T-cell (primary cell): ENCODE measurements around the gene TUB. TPM values are rescaled to one million over a fixed set of nuclear protein-coding genes. Genes with fewer than 3 reads are reported as not detected.

ENCODE experiments used
- ATAC-seq, 4 experiments: fragments of 200-7000 bp in 3 of 4; fragments of 150-1000 bp in 1 of 4; cut with Tn5 transposase; replicated peaks in 1 of 4; 1 replicate in 3 of 4; 2 replicates in 1 of 4; pipeline ENCODE4 v1.10.0; 2021; ENCODE audit warnings: moderate library complexity in 3 of 4, mild to moderate bottlenecking in 2 of 4, moderate number of reproducible peaks in 1 of 4
- CTCF ChIA-PET, 2 donors: fragments of 300-600 bp; sonication (Branson Sonifier 250); formaldehyde crosslinking; loops; one replicate each; lab custom pipeline; 2022; ENCODE audit warnings: antibody characterized with exemption in 2 of 2; lab: Charles Lee
- POLR2A ChIA-PET, 2 donors: fragments of 300-600 bp; sonication (Branson Sonifier 250); formaldehyde crosslinking; loops; one replicate each; lab custom pipeline; 2022; ENCODE audit warnings: antibody characterized with exemption in 2 of 2; lab: Charles Lee
- DNase-seq, 35 experiments: peaks; one replicate each; pipeline versions ENCODE4 v3.0.0 to v3.0.0-alpha.2; 2013 to 2023
- H3K27ac ChIP-seq: one replicate; pipeline ENCODE4 v1.5.1; 2013; ENCODE audit warnings: low read length
- H3K27me3 ChIP-seq, 2 experiments: replicated peaks in 1 of 2; 1 replicate in 1 of 2; 2 replicates in 1 of 2; pipeline versions ENCODE4 v1.6.1 to v1.7.0; 2013; ENCODE audit warnings: low read length in 1 of 2, mixed read lengths in 1 of 2; ENCODE audit not compliant: control insufficient read depth in 2 of 2, insufficient read depth in 2 of 2; ENCODE audit errors: extremely low read depth in 1 of 2
- H3K36me3 ChIP-seq, 2 donors: 1 replicate in 1 of 2; 2 replicates in 1 of 2; pipeline versions ENCODE4 v1.6.1 to v1.7.0; 2013; ENCODE audit warnings: low read length in 1 of 2; ENCODE audit not compliant: control insufficient read depth in 2 of 2, insufficient read depth in 1 of 2; ENCODE audit errors: extremely low read depth in 1 of 2
- H3K4me1 ChIP-seq, 2 experiments: 1 replicate in 1 of 2; 2 replicates in 1 of 2; pipeline versions ENCODE4 v1.6.1 to v1.7.0; 2013; ENCODE audit warnings: low read length in 2 of 2, mixed read lengths in 1 of 2; ENCODE audit not compliant: insufficient read depth in 2 of 2, control insufficient read depth in 1 of 2; ENCODE audit errors: extremely low read depth in 1 of 2
- H3K4me3 ChIP-seq, 2 donors: 1 replicate in 1 of 2; 2 replicates in 1 of 2; pipeline versions ENCODE4 v1.5.1 to v1.7.0; 2013; ENCODE audit warnings: mild to moderate bottlenecking in 2 of 2, low read length in 1 of 2, moderate library complexity in 1 of 2; ENCODE audit not compliant: control insufficient read depth in 1 of 2; ENCODE audit errors: extremely low read depth in 1 of 2
- H3K9me3 ChIP-seq: 2 replicates; pipeline ENCODE4 v1.7.0; 2013
- H3K27ac Mint-ChIP-seq, 2 donors: one replicate each; pipeline ENCODE4 v1.8.0; 2020 to 2021; ENCODE audit warnings: mild to moderate bottlenecking in 2 of 2, mixed read lengths in 2 of 2
- H3K27me3 Mint-ChIP-seq, 2 donors: one replicate each; pipeline ENCODE4 v1.8.0; 2021 to 2022; ENCODE audit warnings: mixed read lengths in 2 of 2
- H3K36me3 Mint-ChIP-seq: one replicate; pipeline ENCODE4 v1.8.0; 2021; ENCODE audit warnings: mixed read lengths
- H3K4me1 Mint-ChIP-seq, 3 donors: one replicate each; pipeline ENCODE4 v1.8.0; 2020 to 2022; ENCODE audit warnings: mixed read lengths in 3 of 3, mild to moderate bottlenecking in 1 of 3
- H3K4me3 Mint-ChIP-seq, 3 donors: one replicate each; pipeline ENCODE4 v1.8.0; 2020 to 2022; ENCODE audit warnings: mild to moderate bottlenecking in 3 of 3, mixed read lengths in 3 of 3, moderate library complexity in 3 of 3
- H3K9me3 Mint-ChIP-seq, 3 donors: one replicate each; pipeline ENCODE4 v1.8.0; 2020 to 2022; ENCODE audit warnings: mixed read lengths in 3 of 3
- WGBS: methylation state at CpG from one replicate; pipeline ENCODE4 v1.1.5; 2013; ENCODE audit warnings: missing lambda C conversion rate; ENCODE audit not compliant: insufficient coverage; 5-methylcytosine and 5-hydroxymethylcytosine counted together
- total RNA-seq, 35 experiments: library from RNA in 6 of 35; stranded (reverse) in 6 of 35; fragments of 120-200 nt in 1 of 35; gene quantifications; one replicate each; pipeline versions ENCODE4 v1.2.1 to v1.2.4 and lab custom pipeline; 2013 to 2026

The TUB gene
- total RNA-seq, 5 donors from 2014 or later (not counting 1 experiment from before 2014, with no cell fraction given), result 0.05 to 0.33 (median 0.19) TPM

GRCh38 chr11:8033305-8034105 is 47.5 kb upstream of the TUB start:
- DNase-seq, result peak in 29 of 35 experiments; percentile 7 to 69 (median 26)
- H3K27ac ChIP-seq, result no peak overlapping the region
- no peaks in the 10 kb centered on the region for H3K9me3 Mint-ChIP-seq
- ATAC-seq, result peak; percentile 68 to 80 (median 76)
- no peaks in the 10 kb centered on the region for H3K9me3 ChIP-seq
- H3K4me1 Mint-ChIP-seq, result peaks cover 6 to 8% (median 6%) of the 10 kb centered on the region in 3 donors
- no peak overlapping the region for H3K4me3 ChIP-seq
- H3K27me3 Mint-ChIP-seq, result peaks cover 30 to 37% of the 10 kb centered on the region in 2 donors
- no peak overlapping the region for H3K27ac Mint-ChIP-seq
- 46% methylated on average over 15 of the region's 19 CpGs for WGBS
- CTCF ChIA-PET, result interaction anchor here (0.5 to 4.8 kb wide), 12 partner anchors 17 to 1068 kb away, joined by 3 to 75 read pairs (median 5); partner anchors contain the start of gene EIF3F (in 1 of the 2)
- H3K27me3 ChIP-seq, result peaks cover 0 to 58% of the 10 kb centered on the region in 2 experiments
- peaks cover 0 to 9% of the 10 kb centered on the region in 2 experiments for H3K4me1 ChIP-seq
- no peaks in the 10 kb centered on the region for H3K36me3 ChIP-seq
- POLR2A ChIA-PET, result no interaction called here
- H3K4me3 Mint-ChIP-seq, result peak overlapping the region in 2 of 3 donors; percentile 29 to 41
- H3K36me3 Mint-ChIP-seq, result no peaks in the 10 kb centered on the region

DNA sequence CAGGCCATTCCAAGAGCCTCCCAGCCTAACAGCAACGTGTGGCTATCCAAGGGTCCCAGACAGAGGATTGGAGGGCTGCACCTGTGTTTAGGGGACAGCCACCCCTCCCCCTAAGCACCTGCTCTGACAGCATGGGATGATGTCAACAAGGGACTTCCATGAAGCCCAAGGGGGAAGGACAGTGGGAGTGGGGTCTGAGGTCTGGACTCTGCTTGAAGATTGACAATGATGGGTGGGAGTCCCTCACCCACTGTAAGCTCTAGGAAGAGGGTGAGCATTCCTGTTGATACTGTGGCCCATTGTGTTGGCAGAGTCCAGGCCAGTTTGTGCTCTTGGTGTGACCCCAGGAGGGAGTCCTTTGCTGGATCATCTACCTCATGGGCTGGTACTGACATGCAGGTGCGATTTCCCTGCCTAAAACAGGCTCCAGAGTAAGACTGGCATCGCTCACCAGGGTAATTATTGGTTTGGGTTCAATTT is 46.9 kb upstream of the TUB start:
- Mint-ChIP-seq H3K36me3 (no peaks in the 10 kb centered on the region), H3K27me3 (peaks cover 30 to 37% of the 10 kb centered on the region in 2 donors), H3K27ac (no peak overlapping the region), H3K9me3 (no peaks in the 10 kb centered on the region), H3K4me3 (no peak overlapping the region), H3K4me1 (peaks cover 6 to 8% (median 6%) of the 10 kb centered on the region in 3 donors)
- Histone ChIP-seq H3K27me3 (peaks cover 0 to 62% of the 10 kb centered on the region in 2 experiments), H3K36me3 (no peaks in the 10 kb centered on the region), H3K9me3 (no peaks in the 10 kb centered on the region), H3K27ac (no peak overlapping the region), H3K4me1 (peaks cover 0 to 9% of the 10 kb centered on the region in 2 experiments), H3K4me3 (no peak overlapping the region)
- DNase-seq (no peak), ATAC-seq (no peak)
- ChIA-PET CTCF (interaction anchor here (0.5 to 4.8 kb wide), 9 partner anchors 22 to 68 kb away, joined by 3 to 75 read pairs (median 6); partner anchors contain the start of gene EIF3F (in 1 of the 2)), POLR2A (no interaction called here)
- no CpG with 5 or more reads among the region's 3 CpGs for WGBS

GRCh38 chr11:8034604-8035190 is 46.3 kb upstream of the TUB start:
- H3K4me1 Mint-ChIP-seq, result peaks cover 6 to 8% (median 6%) of the 10 kb centered on the region in 3 donors

GRCh38 chr11:8035200-8035855 is 45.7 kb upstream of the TUB start:
- no peak overlapping the region for H3K27ac Mint-ChIP-seq

More at GRCh38 chr11:8034604-8035190, 46.3 kb upstream of the TUB start:
- Histone ChIP-seq H3K36me3 (no peaks in the 10 kb centered on the region), H3K27me3 (peaks cover 0 to 57% of the 10 kb centered on the region in 2 experiments), H3K27ac (no peak overlapping the region), H3K4me1 (peaks cover 0 to 9% of the 10 kb centered on the region in 2 experiments), H3K9me3 (no peaks in the 10 kb centered on the region), H3K4me3 (no peak overlapping the region)
- 90% methylated on average over 2 of the region's 5 CpGs for WGBS
- CTCF ChIA-PET, result interaction anchor here (1.0 to 4.8 kb wide), 3 partner anchors 63 to 70 kb away, joined by 3 to 75 read pairs (median 10); no protein-coding TSS in a partner anchor
- POLR2A ChIA-PET, result no interaction called here
- no peak overlapping the region for H3K4me3 Mint-ChIP-seq
- no peak for ATAC-seq
- no peak overlapping the region for H3K27ac Mint-ChIP-seq
- no peaks in the 10 kb centered on the region for H3K9me3 Mint-ChIP-seq
- no peaks in the 10 kb centered on the region for H3K36me3 Mint-ChIP-seq
- no peak for DNase-seq
- H3K27me3 Mint-ChIP-seq, result peaks cover 30 to 33% of the 10 kb centered on the region in 2 donors

DNA sequence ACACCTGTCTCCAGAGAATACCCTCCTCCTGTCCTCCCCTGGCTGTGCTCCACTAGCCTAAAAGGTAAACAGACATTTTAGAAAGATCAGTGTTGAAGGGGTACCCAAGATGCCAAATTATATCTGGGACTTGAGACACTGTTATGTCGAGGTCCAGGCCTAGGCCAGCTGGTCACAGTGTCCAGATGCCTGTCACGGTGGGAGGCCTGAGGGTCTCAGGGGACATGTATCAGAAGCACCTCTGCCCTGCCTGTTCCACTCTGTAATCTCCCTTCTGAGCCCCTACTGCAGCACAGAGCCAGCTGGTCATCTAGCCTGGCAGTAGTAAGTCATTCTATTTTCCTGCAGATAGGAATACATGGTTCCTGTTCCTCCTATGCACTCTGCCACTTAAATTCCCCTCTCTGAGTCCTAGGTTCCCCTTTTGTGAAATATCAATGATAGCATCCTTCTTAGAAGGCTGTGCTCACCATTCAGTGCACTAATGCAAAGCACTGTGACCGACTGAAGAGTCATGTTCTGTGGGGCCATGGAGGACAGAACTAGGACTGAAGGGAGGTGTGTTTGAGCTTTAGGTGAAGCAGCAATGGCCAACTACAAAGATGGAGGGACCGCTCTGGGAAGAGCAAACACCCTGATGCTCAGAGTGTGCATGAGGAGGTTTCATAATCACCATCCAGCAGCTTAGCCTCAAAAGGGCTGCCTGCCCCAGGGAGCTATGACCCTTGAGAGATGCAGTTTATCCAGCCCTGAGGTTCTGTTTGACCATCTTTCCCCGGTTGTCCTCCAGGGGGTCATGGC is 44.8 kb upstream of the TUB start:
- ATAC-seq, result no peak
- Histone ChIP-seq H3K4me1 (peaks cover 0 to 9% of the 10 kb centered on the region in 2 experiments), H3K27ac (no peak overlapping the region), H3K36me3 (no peaks in the 10 kb centered on the region), H3K9me3 (no peaks in the 10 kb centered on the region), H3K4me3 (no peak overlapping the region), H3K27me3 (peaks cover 0 to 44% of the 10 kb centered on the region in 2 experiments)
- H3K27me3 Mint-ChIP-seq, result peaks cover 20 to 21% of the 10 kb centered on the region in 2 donors
- H3K4me3 Mint-ChIP-seq, result no peak overlapping the region
- 75% methylated on average over 4 of the region's 5 CpGs for WGBS
- ChIA-PET CTCF (interaction anchor here (0.6 to 4.8 kb wide), 4 partner anchors 30 to 820 kb away, joined by 3 to 75 read pairs (median 3); no protein-coding TSS in a partner anchor), POLR2A (no interaction called here)
- no peaks in the 10 kb centered on the region for H3K9me3 Mint-ChIP-seq
- H3K4me1 Mint-ChIP-seq, result peaks cover 6 to 8% (median 6%) of the 10 kb centered on the region in 3 donors
- no peaks in the 10 kb centered on the region for H3K36me3 Mint-ChIP-seq
- no peak overlapping the region for H3K27ac Mint-ChIP-seq
- DNase-seq, result no peak

More at GRCh38 chr11:8035200-8035855, 45.7 kb upstream of the TUB start:
- Histone ChIP-seq H3K4me1 (peaks cover 0 to 9% of the 10 kb centered on the region in 2 experiments), H3K4me3 (no peak overlapping the region), H3K9me3 (no peaks in the 10 kb centered on the region), H3K27ac (no peak overlapping the region), H3K27me3 (peaks cover 0 to 53% of the 10 kb centered on the region in 2 experiments), H3K36me3 (no peaks in the 10 kb centered on the region)
- H3K27me3 Mint-ChIP-seq, result peaks cover 28 to 30% of the 10 kb centered on the region in 2 donors
- ATAC-seq (no peak), DNase-seq (peak in 1 of 35 experiments; percentile 4)
- H3K36me3 Mint-ChIP-seq, result no peaks in the 10 kb centered on the region
- WGBS, result 89% methylated on average over 6 of the region's 11 CpGs
- H3K4me1 Mint-ChIP-seq, result peaks cover 6 to 8% (median 6%) of the 10 kb centered on the region in 3 donors
- no peaks in the 10 kb centered on the region for H3K9me3 Mint-ChIP-seq
- ChIA-PET POLR2A (no interaction called here), CTCF (interaction anchor here (1.0 to 4.8 kb wide), 3 partner anchors 63 to 70 kb away, joined by 3 to 75 read pairs (median 10); no protein-coding TSS in a partner anchor)
- no peak overlapping the region for H3K4me3 Mint-ChIP-seq
